Suprapubic skin (tissue), 4 donors: ENCODE results near the gene ZNF281.

Experiments used
- EP300 ChIP-seq: sonication (generic); formaldehyde crosslinking; IDR thresholded peaks from one replicate; pipeline ENCODE4 v1.6.1; 2017; ENCODE audit warnings: antibody characterized with exemption
- POLR2A ChIP-seq, 2 donors: fragments of 450-650 bp; IDR thresholded peaks; one replicate each; pipeline ENCODE4 v1.6.1; 2017; ENCODE audit warnings: antibody characterized with exemption in 2 of 2, mild to moderate bottlenecking in 2 of 2, moderate library complexity in 2 of 2
- POLR2AphosphoS5 ChIP-seq, 3 donors: sonication (generic); formaldehyde crosslinking; IDR thresholded peaks; one replicate each; pipeline ENCODE4 v1.6.1; 2017; ENCODE audit warnings: antibody characterized with exemption in 3 of 3
- TF ChIP-seq, protein P1 (sequence below), 2 donors: fragments of 200-600 bp in 1 of 2; fragments of 450-650 bp in 1 of 2; sonication (generic) in 1 of 2; IDR thresholded peaks; one replicate each; pipeline ENCODE4 v1.5.1; 2016 to 2019; ENCODE audit warnings: antibody characterized with exemption in 2 of 2, mild to moderate bottlenecking in 1 of 2, moderate library complexity in 1 of 2

DNA sequence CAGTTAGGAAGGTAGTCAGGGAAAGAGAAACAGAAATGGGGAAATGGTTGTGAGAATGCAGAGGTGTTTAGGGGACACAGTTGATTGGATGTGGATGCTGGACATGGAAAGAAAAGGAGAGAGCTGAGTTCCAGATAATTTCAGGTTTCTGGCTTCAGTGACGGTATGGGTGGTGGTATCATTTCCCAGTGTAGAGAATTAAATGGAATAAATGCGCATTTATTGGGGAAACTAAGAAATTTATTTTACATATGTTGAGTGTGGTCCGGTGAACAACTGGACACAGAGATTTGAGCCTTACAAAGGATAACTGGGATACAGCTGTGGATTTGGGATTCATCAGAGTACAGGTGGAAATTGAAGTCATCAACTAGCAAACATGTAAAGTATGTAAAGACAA is 12.4 kb upstream of the ZNF281 start:
- no peak for TF ChIP-seq POLR2AphosphoS5 (IDR thresholded peaks at IDR 0.05)
- TF ChIP-seq, protein P1, sequence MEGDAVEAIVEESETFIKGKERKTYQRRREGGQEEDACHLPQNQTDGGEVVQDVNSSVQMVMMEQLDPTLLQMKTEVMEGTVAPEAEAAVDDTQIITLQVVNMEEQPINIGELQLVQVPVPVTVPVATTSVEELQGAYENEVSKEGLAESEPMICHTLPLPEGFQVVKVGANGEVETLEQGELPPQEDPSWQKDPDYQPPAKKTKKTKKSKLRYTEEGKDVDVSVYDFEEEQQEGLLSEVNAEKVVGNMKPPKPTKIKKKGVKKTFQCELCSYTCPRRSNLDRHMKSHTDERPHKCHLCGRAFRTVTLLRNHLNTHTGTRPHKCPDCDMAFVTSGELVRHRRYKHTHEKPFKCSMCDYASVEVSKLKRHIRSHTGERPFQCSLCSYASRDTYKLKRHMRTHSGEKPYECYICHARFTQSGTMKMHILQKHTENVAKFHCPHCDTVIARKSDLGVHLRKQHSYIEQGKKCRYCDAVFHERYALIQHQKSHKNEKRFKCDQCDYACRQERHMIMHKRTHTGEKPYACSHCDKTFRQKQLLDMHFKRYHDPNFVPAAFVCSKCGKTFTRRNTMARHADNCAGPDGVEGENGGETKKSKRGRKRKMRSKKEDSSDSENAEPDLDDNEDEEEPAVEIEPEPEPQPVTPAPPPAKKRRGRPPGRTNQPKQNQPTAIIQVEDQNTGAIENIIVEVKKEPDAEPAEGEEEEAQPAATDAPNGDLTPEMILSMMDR (IDR thresholded peaks at IDR 0.05) = no peak
- no peak for TF ChIP-seq POLR2A (IDR thresholded peaks at IDR 0.05)
- no peak for TF ChIP-seq EP300
